ENCODE results near the gene EDDM13. TPM values are rescaled to one million over a fixed set of nuclear protein-coding genes. Genes with fewer than 3 reads are reported as not detected.

Gene EDDM13
- total and polyA plus RNA-seq, 3 donors from 2014 or later, result 0.79 to 1.8 TPM; not detected in 1

GRCh38 chr19:56347163-56347778, 74.7 kb downstream of the EDDM13 start:
- Histone ChIP-seq H3K9me3 (no peaks in the 10 kb centered on the region), H3K27ac (no peak overlapping the region), H3K4me3 (no peak overlapping the region), H3K4me1 (no peaks in the 10 kb centered on the region), H3K27me3 (no peaks in the 10 kb centered on the region), H3K36me3 (ENCODE audit: low read depth, missing control alignments) (no peaks in the 10 kb centered on the region)
- 48 to 51% methylated on average over 7 of the region's 7 CpGs for WGBS, 2 donors
- no peak for DNase-seq
- intact Hi-C loops (cut with DNase I; ENCODE audit: low total_unique reads), result no loop called here
- TF ChIP-seq CTCF (IDR thresholded peaks at IDR 0.05) (no peak), POLR2A (IDR thresholded peaks at IDR 0.05) (no peak)

GRCh38 chr19:56348289-56348877, 75.8 kb downstream of the EDDM13 start:
- intact Hi-C loops (cut with DNase I; ENCODE audit: low total_unique reads), result no loop called here
- DNase-seq, result no peak
- H3K27ac ChIP-seq, result no peak overlapping the region
- no peaks in the 10 kb centered on the region for H3K4me1 ChIP-seq
- 68 to 76% methylated on average over 5 of the region's 5 CpGs for WGBS, 2 donors
- no peaks in the 10 kb centered on the region for H3K36me3 ChIP-seq (ENCODE audit: low read depth, missing control alignments)
- no peak overlapping the region for H3K4me3 ChIP-seq
- TF ChIP-seq CTCF (IDR thresholded peaks at IDR 0.05) (peak in 1 of 3 experiments; percentile 12), POLR2A (IDR thresholded peaks at IDR 0.05) (no peak)
- H3K27me3 ChIP-seq, result no peaks in the 10 kb centered on the region
- no peaks in the 10 kb centered on the region for H3K9me3 ChIP-seq

- Histone ChIP-seq H3K36me3 (ENCODE audit: low read depth, missing control alignments) (no peaks in the 10 kb centered on the region), H3K4me3 (no peak overlapping the region), H3K9me3 (no peaks in the 10 kb centered on the region), H3K27ac (no peak overlapping the region), H3K4me1 (no peaks in the 10 kb centered on the region), H3K27me3 (no peaks in the 10 kb centered on the region)
- TF ChIP-seq CTCF (IDR thresholded peaks at IDR 0.05) (peak; percentile 62 to 78 (median 77)), POLR2A (IDR thresholded peaks at IDR 0.05) (no peak)
- WGBS, 2 donors, result 35 to 37% methylated on average over 8 of the region's 8 CpGs
- DNase-seq, result peak; percentile 50
- intact Hi-C loops (cut with DNase I; ENCODE audit: low total_unique reads), result loop anchor here (10.0 kb wide), 1 partner anchor 96 kb away; no protein-coding TSS in a partner anchor
Observed at GRCh38 chr19:56350416-56351045, 78.0 kb downstream of the EDDM13 start.

GRCh38 chr19:56351208-56351607, 78.7 kb downstream of the EDDM13 start:
- TF ChIP-seq POLR2A (IDR thresholded peaks at IDR 0.05), result no peak
- no peak for TF ChIP-seq CTCF (IDR thresholded peaks at IDR 0.05)
- no peaks in the 10 kb centered on the region for H3K27me3 ChIP-seq
- no peak overlapping the region for H3K27ac ChIP-seq
- WGBS, 2 donors, result 85% methylated on average over 6 of the region's 6 CpGs
- no peak overlapping the region for H3K4me3 ChIP-seq
- no peaks in the 10 kb centered on the region for H3K4me1 ChIP-seq
- H3K9me3 ChIP-seq, result no peaks in the 10 kb centered on the region
- H3K36me3 ChIP-seq (ENCODE audit: low read depth, missing control alignments), result no peaks in the 10 kb centered on the region
- intact Hi-C loops (cut with DNase I; ENCODE audit: low total_unique reads), result loop anchor here (10.0 kb wide), 1 partner anchor 96 kb away; no protein-coding TSS in a partner anchor
- no peak for DNase-seq

All from testis (tissue), 3 donors.